Brain microvascular endothelial cell (primary cell): ENCODE data around the gene PAN3.

Source experiments
- DNase-seq: peaks from one replicate; pipeline ENCODE4 v3.0.0-alpha.2; 2020
- H3K27ac ChIP-seq: fragments of 250-450 bp; sonication (Bioruptor Pico); 2 replicates; pipeline ENCODE4 v1.5.1; 2020; ENCODE audit warnings: mild to moderate bottlenecking, moderate library complexity
- H3K27me3 ChIP-seq: fragments of 250-450 bp; sonication (Bioruptor Pico); replicated peaks from 2 replicates; pipeline ENCODE4 v1.5.1; 2020; ENCODE audit warnings: mild to moderate bottlenecking
- H3K36me3 ChIP-seq: fragments of 250-450 bp; sonication (Bioruptor Pico); replicated peaks from 2 replicates; pipeline ENCODE4 v1.5.1; 2020; ENCODE audit warnings: mild to moderate bottlenecking
- H3K4me3 ChIP-seq: 2 replicates; pipeline ENCODE4 v1.5.1; 2011; ENCODE audit warnings: low read depth, mild to moderate bottlenecking, control low read depth, low read length, moderate library complexity
- CTCF ChIP-seq: IDR thresholded peaks from 2 replicates; pipeline ENCODE4 v1.5.1; 2011; ENCODE audit warnings: low read depth, mild to moderate bottlenecking, moderate library complexity, low read length, control low read depth, inconsistent platforms; ENCODE audit errors: missing control alignments
- in situ Hi-C: cut with HindIII; loops from 2 replicates; pipeline ENCODE4 v1.10.0; 2017; ENCODE audit warnings: low sequenced_read_pairs, low pct_ligation_motif_present

The PAN3 gene

GRCh38 chr13:28138012-28138755 is at the start of gene PAN3:
Gene PAN3, plus strand, starts transcription at chr13:28138545. Its CDS starts 113 bp downstream, at chr13:28138658.
- in situ Hi-C loops: no loop called here
- Histone ChIP-seq H3K36me3 (no peaks in the 10 kb centered on the region), H3K4me3 (peak within 1 kb of the TSS; percentile 86), H3K27me3 (no peaks in the 10 kb centered on the region), H3K27ac (peak within 1 kb of the TSS; percentile 98)
- no peak for TF ChIP-seq CTCF
- DNase-seq: peak; percentile 85

GRCh38 chr13:28089065-28089464 is 49.3 kb upstream of the PAN3 start:
- H3K27me3 ChIP-seq: no peaks in the 10 kb centered on the region
- H3K27ac ChIP-seq: no peak overlapping the region
- no peak for TF ChIP-seq CTCF
- no peak overlapping the region for H3K4me3 ChIP-seq
- H3K36me3 ChIP-seq: no peaks in the 10 kb centered on the region
- in situ Hi-C loops: no loop called here
- no peak for DNase-seq

- Histone ChIP-seq H3K27me3 (peaks cover 6% of the 10 kb centered on the region), H3K36me3 (no peaks in the 10 kb centered on the region), H3K4me3 (no peak overlapping the region), H3K27ac (no peak overlapping the region)
- no peak for TF ChIP-seq CTCF
- in situ Hi-C loops: no loop called here
- no peak for DNase-seq
These were observed 45.9 kb upstream of the PAN3 start for GRCh38 chr13:28092431-28092830.

GRCh38 chr13:28093881-28094280 is 44.5 kb upstream of the PAN3 start:
- H3K27ac ChIP-seq: no peak overlapping the region
- peaks cover 13% of the 10 kb centered on the region for H3K27me3 ChIP-seq
- no peak for TF ChIP-seq CTCF
- in situ Hi-C loops: no loop called here
- H3K36me3 ChIP-seq: no peaks in the 10 kb centered on the region
- DNase-seq: no peak
- no peak overlapping the region for H3K4me3 ChIP-seq

- Histone ChIP-seq H3K36me3 (no peaks in the 10 kb centered on the region), H3K27me3 (peaks cover 17% of the 10 kb centered on the region), H3K4me3 (no peak overlapping the region), H3K27ac (no peak overlapping the region)
- no peak for TF ChIP-seq CTCF
- no peak for DNase-seq
- in situ Hi-C loops: no loop called here
These were observed 44.0 kb upstream of the PAN3 start for GRCh38 chr13:28094306-28094705.

GRCh38 chr13:28097503-28097902 is 40.8 kb upstream of the PAN3 start:
- no peak overlapping the region for H3K27ac ChIP-seq
- H3K27me3 ChIP-seq: peaks cover 44% of the 10 kb centered on the region
- no peak overlapping the region for H3K4me3 ChIP-seq
- in situ Hi-C loops: no loop called here
- no peaks in the 10 kb centered on the region for H3K36me3 ChIP-seq
- TF ChIP-seq CTCF: no peak
- no peak for DNase-seq
